ENCODE results near the gene OSBPL1A.

Gene OSBPL1A

DNA sequence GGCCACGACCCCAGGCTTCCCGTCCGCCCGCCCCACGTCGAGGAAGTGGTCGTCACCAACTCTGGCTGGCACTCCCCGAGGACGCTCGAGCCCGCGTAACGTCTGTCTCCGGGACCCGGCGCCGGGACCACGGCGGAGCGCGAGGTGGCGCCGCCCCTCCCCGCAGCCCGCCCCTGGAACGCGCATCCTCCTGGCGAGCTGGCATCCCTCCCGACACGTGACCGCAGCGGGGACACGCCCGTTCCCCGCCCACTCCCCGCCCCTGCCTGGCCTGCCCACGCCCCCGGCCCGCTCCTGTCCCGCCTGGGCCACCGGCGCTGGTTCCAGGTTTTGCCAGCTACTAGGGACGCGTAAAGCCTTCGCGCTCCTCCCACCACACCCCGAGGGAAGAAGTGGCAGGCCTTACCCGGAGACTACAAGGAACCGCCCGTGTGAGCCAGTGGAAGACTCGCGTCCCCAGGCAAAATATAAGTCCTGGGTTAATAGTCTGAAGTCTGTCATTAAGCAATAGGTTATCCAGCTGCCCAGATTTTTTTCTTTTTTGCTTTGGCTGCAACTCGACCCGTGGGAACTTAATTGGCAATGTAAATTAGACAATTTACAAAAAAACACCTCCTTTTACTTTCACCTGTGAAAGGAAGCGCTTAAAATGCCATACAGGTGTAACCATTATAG, at the start of gene OSBPL1A:
TSS of gene OSBPL1A (minus strand) at position 131 of the 675 bp plus-strand sequence. CDS start 20,291 bp downstream, outside the sequence.
- Histone ChIP-seq H3K9ac (ENCODE audit: low read length) (peak within 1 kb of the TSS; percentile 58), H3K36me3 (ENCODE audit: insufficient read depth, low read length) (no peaks in the 10 kb centered on the region), H3K9me3 (ENCODE audit: low read length) (no peaks in the 10 kb centered on the region), H3K4me1 (ENCODE audit: insufficient read depth, low read length) (peaks cover 11% of the 10 kb centered on the region), H3K27ac (ENCODE audit: low read depth, low read length) (peak within 1 kb of the TSS; percentile 72), H3K4me3 (ENCODE audit: low read depth in 1 of 2, low read length in 2 of 2) (peak within 1 kb of the TSS; percentile 66 to 82), H3K27me3 (ENCODE audit: control insufficient read depth in 1 of 2, insufficient read depth in 2 of 2, low read length in 2 of 2) (no peaks in the 10 kb centered on the region)

DNA sequence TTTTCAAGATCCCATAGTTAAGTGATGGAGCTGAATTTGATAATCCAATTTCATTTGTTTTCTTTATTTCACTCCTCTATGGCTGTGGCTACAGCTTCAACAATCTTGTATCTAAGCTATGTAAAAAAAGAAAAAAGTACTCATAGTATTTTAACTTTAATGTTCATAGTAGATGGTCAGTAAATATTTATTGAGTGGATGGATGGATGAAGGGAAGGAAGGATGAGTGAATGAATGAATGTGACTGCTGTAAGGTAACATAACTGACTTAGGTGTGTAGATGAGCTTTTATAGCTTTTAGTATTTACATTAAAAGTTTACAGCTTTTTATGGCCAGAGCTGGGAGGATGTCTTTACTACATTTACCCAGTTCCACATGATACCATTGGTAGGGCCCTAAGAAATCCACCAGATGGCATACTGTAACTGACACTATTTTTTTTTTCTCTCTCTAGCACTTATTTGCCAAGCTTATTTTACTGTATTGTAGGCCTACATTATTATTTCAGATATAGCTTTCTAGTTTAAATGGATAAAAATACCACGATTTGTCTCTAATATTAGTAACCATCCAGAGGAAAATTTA, 49.4 kb upstream of the OSBPL1A start:
- Histone ChIP-seq H3K36me3 (ENCODE audit: insufficient read depth, low read length) (peaks cover 47% of the 10 kb centered on the region), H3K9ac (ENCODE audit: low read length) (no peak overlapping the region), H3K27ac (ENCODE audit: low read depth, low read length) (no peak overlapping the region), H3K4me3 (ENCODE audit: low read depth in 1 of 2, low read length in 2 of 2) (no peak overlapping the region), H3K4me1 (ENCODE audit: insufficient read depth, low read length) (no peaks in the 10 kb centered on the region), H3K27me3 (ENCODE audit: control insufficient read depth in 1 of 2, insufficient read depth in 2 of 2, low read length in 2 of 2) (no peaks in the 10 kb centered on the region), H3K9me3 (ENCODE audit: low read length) (no peaks in the 10 kb centered on the region)

DNA sequence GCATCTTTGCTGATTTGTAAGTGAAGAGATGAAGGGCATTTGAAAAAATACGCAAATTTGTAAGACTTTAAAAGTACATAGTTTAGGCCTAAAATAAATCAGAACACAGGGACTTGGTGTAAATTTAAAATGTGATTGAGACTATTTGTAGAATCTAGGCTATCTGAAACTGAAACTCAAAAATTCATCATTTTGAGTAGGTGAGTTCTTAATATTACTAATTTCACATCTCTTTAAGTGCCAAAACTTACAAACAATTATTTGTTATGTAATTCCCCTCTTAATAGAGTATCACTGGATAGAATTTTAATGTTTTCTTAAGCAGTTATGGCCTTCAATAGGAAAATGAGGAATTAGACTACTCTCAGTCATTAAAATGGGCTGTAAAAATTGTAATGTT, 48.8 kb upstream of the OSBPL1A start:
- no peak overlapping the region for H3K9ac ChIP-seq (ENCODE audit: low read length)
- peaks cover 43% of the 10 kb centered on the region for H3K36me3 ChIP-seq (ENCODE audit: insufficient read depth, low read length)
- H3K9me3 ChIP-seq (ENCODE audit: low read length): no peaks in the 10 kb centered on the region
- H3K27ac ChIP-seq (ENCODE audit: low read depth, low read length): no peak overlapping the region
- H3K4me1 ChIP-seq (ENCODE audit: insufficient read depth, low read length): no peaks in the 10 kb centered on the region
- H3K4me3 ChIP-seq (ENCODE audit: low read depth in 1 of 2, low read length in 2 of 2): no peak overlapping the region
- no peaks in the 10 kb centered on the region for H3K27me3 ChIP-seq (ENCODE audit: control insufficient read depth in 1 of 2, insufficient read depth in 2 of 2, low read length in 2 of 2)

DNA sequence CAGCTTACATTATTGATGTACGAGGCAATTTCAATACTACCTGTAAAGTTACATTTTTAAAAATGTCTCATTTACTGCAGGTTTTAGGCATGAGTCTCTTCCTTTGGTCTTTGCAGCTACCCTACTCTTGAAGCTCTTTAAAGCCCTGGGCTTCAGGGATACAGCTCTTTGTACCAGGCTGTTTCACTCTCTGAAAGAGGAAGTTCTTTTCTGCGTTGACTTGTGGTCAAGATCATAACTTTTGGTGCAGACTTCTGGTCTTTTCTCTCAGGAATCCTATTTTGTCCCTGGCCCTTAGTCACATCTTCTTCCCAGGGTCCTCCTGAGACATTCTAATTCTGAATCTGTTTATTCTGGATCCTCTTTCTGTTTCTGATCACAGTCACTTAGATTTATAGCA, 46.2 kb upstream of the OSBPL1A start:
- H3K27ac ChIP-seq (ENCODE audit: low read depth, low read length): no peak overlapping the region
- H3K9ac ChIP-seq (ENCODE audit: low read length): no peak overlapping the region
- H3K4me3 ChIP-seq (ENCODE audit: low read depth in 1 of 2, low read length in 2 of 2): no peak overlapping the region
- H3K4me1 ChIP-seq (ENCODE audit: insufficient read depth, low read length): no peaks in the 10 kb centered on the region
- no peaks in the 10 kb centered on the region for H3K9me3 ChIP-seq (ENCODE audit: low read length)
- H3K36me3 ChIP-seq (ENCODE audit: insufficient read depth, low read length): peaks cover 32% of the 10 kb centered on the region
- H3K27me3 ChIP-seq (ENCODE audit: control insufficient read depth in 1 of 2, insufficient read depth in 2 of 2, low read length in 2 of 2): no peaks in the 10 kb centered on the region

DNA sequence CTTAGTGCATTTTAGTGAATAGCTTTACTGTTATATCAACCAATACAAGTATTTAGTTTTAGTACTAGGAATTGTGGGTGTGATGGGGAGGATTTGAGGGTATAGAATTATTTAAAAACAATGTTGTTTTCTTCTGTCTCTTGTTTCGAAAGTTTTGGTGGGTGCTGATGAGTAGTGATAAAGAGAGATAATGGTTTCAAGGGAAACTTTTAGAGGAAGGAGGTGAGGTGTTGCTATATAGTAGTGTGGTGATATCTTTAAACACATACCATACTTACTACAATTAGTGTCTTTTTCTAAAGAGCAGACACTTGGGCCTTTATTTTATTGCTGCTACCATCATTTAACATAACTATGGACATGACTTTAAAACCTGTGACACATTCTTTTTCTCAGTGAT, 39.3 kb upstream of the OSBPL1A start:
- no peak overlapping the region for H3K4me3 ChIP-seq (ENCODE audit: low read depth in 1 of 2, low read length in 2 of 2)
- H3K9ac ChIP-seq (ENCODE audit: low read length): no peak overlapping the region
- H3K9me3 ChIP-seq (ENCODE audit: low read length): no peaks in the 10 kb centered on the region
- H3K27ac ChIP-seq (ENCODE audit: low read depth, low read length): no peak overlapping the region
- H3K27me3 ChIP-seq (ENCODE audit: control insufficient read depth in 1 of 2, insufficient read depth in 2 of 2, low read length in 2 of 2): no peaks in the 10 kb centered on the region
- peaks cover 24% of the 10 kb centered on the region for H3K36me3 ChIP-seq (ENCODE audit: insufficient read depth, low read length)
- H3K4me1 ChIP-seq (ENCODE audit: insufficient read depth, low read length): no peaks in the 10 kb centered on the region

DNA sequence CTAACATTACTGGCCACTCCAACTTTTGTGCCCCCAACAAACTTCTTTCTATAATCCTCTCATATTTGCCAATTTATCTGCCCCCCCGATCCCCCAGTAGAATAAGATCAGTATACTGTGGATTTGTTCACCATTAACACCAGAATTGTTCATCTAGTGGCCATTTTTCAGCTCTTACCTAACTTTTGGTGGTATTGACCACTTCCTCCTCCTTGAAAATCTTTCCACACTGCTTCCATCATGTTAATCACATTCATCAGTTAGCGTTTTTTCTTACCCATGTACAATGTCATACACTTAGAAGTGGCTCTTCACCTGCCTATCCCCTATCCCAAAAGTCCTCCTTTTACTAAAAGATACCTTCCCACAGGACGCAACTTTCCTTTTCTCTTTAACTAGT, 35.0 kb upstream of the OSBPL1A start:
- no peak overlapping the region for H3K4me3 ChIP-seq (ENCODE audit: low read depth in 1 of 2, low read length in 2 of 2)
- no peaks in the 10 kb centered on the region for H3K9me3 ChIP-seq (ENCODE audit: low read length)
- peaks cover 11% of the 10 kb centered on the region for H3K36me3 ChIP-seq (ENCODE audit: insufficient read depth, low read length)
- H3K27me3 ChIP-seq (ENCODE audit: control insufficient read depth in 1 of 2, insufficient read depth in 2 of 2, low read length in 2 of 2): no peaks in the 10 kb centered on the region
- peaks cover 7% of the 10 kb centered on the region for H3K4me1 ChIP-seq (ENCODE audit: insufficient read depth, low read length)
- no peak overlapping the region for H3K27ac ChIP-seq (ENCODE audit: low read depth, low read length)
- no peak overlapping the region for H3K9ac ChIP-seq (ENCODE audit: low read length)

DNA sequence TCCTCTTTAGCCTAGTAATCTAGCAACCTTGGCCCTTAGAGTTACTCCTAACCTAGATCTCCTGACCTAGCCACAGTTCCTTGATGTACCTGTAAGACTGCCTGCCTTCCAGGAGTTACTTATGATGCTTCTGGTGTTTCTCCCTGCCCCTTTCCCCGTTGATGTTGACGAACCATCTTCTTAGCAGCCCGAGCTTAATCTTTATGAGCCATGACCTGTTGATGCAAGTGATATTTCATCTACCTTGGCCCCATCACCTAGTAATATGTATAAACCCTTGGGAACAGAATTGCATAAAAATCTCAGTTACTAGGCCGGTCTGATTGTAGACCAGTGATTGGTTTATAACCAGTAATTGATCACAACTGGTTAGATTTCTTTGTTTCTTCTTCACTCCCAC, 31.6 kb upstream of the OSBPL1A start:
- no peak overlapping the region for H3K4me3 ChIP-seq (ENCODE audit: low read depth in 1 of 2, low read length in 2 of 2)
- no peak overlapping the region for H3K27ac ChIP-seq (ENCODE audit: low read depth, low read length)
- H3K9ac ChIP-seq (ENCODE audit: low read length): no peak overlapping the region
- no peaks in the 10 kb centered on the region for H3K9me3 ChIP-seq (ENCODE audit: low read length)
- H3K27me3 ChIP-seq (ENCODE audit: control insufficient read depth in 1 of 2, insufficient read depth in 2 of 2, low read length in 2 of 2): no peaks in the 10 kb centered on the region
- H3K4me1 ChIP-seq (ENCODE audit: insufficient read depth, low read length): peaks cover 12% of the 10 kb centered on the region
- peaks cover 7% of the 10 kb centered on the region for H3K36me3 ChIP-seq (ENCODE audit: insufficient read depth, low read length)

DNA sequence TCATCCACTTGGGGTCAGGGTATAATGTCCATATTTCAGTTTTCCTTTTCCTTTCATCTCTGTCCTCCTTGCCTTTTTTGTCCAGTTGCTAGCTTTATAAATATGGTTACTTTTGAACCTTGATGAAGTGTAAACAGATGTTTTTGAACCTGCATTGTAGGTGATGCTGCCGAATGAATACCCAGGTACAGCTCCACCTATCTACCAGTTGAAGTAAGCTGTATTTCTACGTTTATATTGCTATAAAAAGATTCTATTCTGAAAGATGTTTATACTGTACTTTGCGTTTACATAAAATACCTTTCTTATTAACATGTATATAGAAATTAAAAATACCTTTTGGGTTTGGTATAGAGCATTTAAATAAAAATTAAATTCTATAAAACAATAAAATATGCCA, 31.1 kb upstream of the OSBPL1A start:
- peaks cover 12% of the 10 kb centered on the region for H3K4me1 ChIP-seq (ENCODE audit: insufficient read depth, low read length)
- no peaks in the 10 kb centered on the region for H3K27me3 ChIP-seq (ENCODE audit: control insufficient read depth in 1 of 2, insufficient read depth in 2 of 2, low read length in 2 of 2)
- peaks cover 7% of the 10 kb centered on the region for H3K36me3 ChIP-seq (ENCODE audit: insufficient read depth, low read length)
- no peak overlapping the region for H3K9ac ChIP-seq (ENCODE audit: low read length)
- no peak overlapping the region for H3K4me3 ChIP-seq (ENCODE audit: low read depth in 1 of 2, low read length in 2 of 2)
- no peaks in the 10 kb centered on the region for H3K9me3 ChIP-seq (ENCODE audit: low read length)
- no peak overlapping the region for H3K27ac ChIP-seq (ENCODE audit: low read depth, low read length)

DNA sequence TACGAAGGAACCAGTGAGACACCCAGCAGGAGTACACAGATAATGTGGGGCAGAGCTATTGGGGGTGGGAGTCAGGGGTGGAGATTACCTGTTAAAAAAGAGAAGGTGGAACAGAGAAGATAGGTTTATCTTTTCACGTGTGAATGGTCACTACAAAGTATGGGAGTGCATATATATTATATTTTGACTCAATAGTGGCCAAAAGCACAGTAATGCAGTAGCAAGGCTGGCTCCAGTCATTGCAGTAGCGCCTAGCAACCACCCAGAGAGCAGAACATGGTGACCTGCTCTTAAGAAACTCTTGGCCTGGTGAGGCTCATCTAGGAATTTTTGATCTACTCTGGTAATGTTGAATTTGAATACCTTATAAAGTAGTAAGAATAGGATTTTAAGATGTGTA, 29.9 kb upstream of the OSBPL1A start:
- Histone ChIP-seq H3K4me1 (ENCODE audit: insufficient read depth, low read length) (peaks cover 12% of the 10 kb centered on the region), H3K27ac (ENCODE audit: low read depth, low read length) (no peak overlapping the region), H3K9ac (ENCODE audit: low read length) (no peak overlapping the region), H3K4me3 (ENCODE audit: low read depth in 1 of 2, low read length in 2 of 2) (peak overlapping the region; percentile 34 to 89), H3K36me3 (ENCODE audit: insufficient read depth, low read length) (peaks cover 2% of the 10 kb centered on the region), H3K9me3 (ENCODE audit: low read length) (no peaks in the 10 kb centered on the region), H3K27me3 (ENCODE audit: control insufficient read depth in 1 of 2, insufficient read depth in 2 of 2, low read length in 2 of 2) (no peaks in the 10 kb centered on the region)

DNA sequence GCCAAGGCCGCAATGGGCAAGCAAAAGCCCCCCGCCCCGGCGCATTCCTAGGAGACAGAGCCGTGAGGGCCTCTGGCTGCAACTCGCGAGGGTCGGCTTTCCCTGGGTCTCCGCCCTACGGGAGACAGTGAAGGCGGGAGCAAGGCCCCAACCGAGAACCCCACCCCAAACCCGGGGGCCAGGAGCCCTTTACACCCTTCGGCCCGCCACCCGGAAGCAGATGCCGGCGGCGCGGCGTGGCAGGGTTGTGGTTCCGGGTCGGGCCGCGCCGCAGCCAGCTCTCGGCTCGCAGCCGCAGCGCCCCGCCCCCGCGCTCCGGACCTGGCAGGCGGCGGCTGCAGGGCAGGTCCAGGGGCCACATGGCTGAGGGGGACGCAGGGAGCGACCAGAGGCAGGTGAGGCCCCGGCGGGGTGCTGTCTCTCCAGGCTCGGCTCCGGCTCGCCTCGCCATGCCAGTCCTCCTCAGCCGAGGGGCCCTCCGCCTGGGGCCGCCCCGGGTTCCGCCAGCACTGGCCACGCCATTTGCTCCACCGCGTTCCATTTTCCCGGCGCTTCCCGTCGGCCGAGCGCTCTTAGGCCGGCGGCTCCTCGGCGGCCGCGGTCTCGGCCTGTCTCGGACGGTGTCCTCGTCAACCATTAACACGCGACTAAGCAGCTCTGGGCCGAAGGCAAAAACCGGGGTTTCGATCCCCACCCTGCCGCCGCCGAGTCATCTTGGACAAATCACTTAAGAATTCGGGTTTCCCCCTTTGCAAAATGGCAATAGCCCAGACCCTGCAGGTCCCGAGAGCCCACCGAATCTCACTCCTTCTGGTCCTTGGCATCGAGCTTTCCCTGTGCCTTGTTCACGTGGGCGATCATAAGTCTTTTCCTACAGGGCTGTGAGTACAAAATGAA, 29.0 kb upstream of the OSBPL1A start, which contains the start of gene IMPACT:
TSS of gene IMPACT (plus strand) at position 273 of the 897 bp plus-strand sequence. CDS start at position 360, 87 bp downstream.
- no peaks in the 10 kb centered on the region for H3K36me3 ChIP-seq (ENCODE audit: insufficient read depth, low read length)
- no peaks in the 10 kb centered on the region for H3K27me3 ChIP-seq (ENCODE audit: control insufficient read depth in 1 of 2, insufficient read depth in 2 of 2, low read length in 2 of 2)
- H3K9me3 ChIP-seq (ENCODE audit: low read length): no peaks in the 10 kb centered on the region
- peak within 1 kb of the TSS; percentile 68 for H3K9ac ChIP-seq (ENCODE audit: low read length)
- peaks cover 12% of the 10 kb centered on the region for H3K4me1 ChIP-seq (ENCODE audit: insufficient read depth, low read length)
- H3K27ac ChIP-seq (ENCODE audit: low read depth, low read length): peak within 1 kb of the TSS; percentile 77
- peak within 1 kb of the TSS; percentile 34 to 89 for H3K4me3 ChIP-seq (ENCODE audit: low read depth in 1 of 2, low read length in 2 of 2)

DNA sequence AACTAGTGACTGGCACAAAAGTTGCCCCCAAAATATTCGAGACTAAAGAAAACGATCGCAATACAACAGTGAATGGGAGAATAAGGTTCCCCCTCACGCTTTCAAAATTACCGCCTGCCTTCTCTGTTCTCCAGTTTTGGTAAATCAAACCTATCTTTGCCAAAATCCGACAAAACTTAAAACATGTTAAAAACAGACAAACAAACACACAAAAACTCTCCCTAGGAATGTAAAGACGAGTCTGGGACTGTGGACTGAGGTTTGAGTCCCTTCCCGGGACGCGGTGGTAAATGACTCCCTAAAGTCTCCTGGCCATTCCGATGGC, 28.4 kb upstream of the OSBPL1A start:
- no peaks in the 10 kb centered on the region for H3K27me3 ChIP-seq (ENCODE audit: control insufficient read depth in 1 of 2, insufficient read depth in 2 of 2, low read length in 2 of 2)
- H3K9ac ChIP-seq (ENCODE audit: low read length): no peak overlapping the region
- peaks cover 12% of the 10 kb centered on the region for H3K4me1 ChIP-seq (ENCODE audit: insufficient read depth, low read length)
- H3K4me3 ChIP-seq (ENCODE audit: low read depth in 1 of 2, low read length in 2 of 2): peak overlapping the region; percentile 34 to 89
- H3K9me3 ChIP-seq (ENCODE audit: low read length): no peaks in the 10 kb centered on the region
- no peaks in the 10 kb centered on the region for H3K36me3 ChIP-seq (ENCODE audit: insufficient read depth, low read length)
- peak overlapping the region; percentile 77 for H3K27ac ChIP-seq (ENCODE audit: low read depth, low read length)

Data from muscle layer of colon (tissue), 2 donors.